ENCODE measurements around the gene SPINT2.

DNA sequence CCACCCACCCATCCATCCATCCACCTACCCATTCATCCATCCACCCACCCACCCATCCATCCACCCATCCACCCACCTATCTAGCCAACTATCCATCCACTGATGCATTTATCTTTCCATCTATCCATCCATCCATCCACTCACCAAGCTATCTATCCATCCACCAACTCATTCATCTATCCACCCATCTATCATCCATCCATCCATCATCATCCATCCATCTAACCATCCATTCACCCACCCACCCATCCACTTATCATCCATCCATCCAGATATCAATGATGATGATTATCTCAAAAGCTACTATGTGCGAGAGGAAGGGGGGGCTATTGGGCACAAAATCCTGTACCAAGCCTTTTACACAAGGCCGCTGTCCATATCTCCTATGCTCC, 45.9 kb downstream of the SPINT2 start:
- TF ChIP-seq, protein P1, sequence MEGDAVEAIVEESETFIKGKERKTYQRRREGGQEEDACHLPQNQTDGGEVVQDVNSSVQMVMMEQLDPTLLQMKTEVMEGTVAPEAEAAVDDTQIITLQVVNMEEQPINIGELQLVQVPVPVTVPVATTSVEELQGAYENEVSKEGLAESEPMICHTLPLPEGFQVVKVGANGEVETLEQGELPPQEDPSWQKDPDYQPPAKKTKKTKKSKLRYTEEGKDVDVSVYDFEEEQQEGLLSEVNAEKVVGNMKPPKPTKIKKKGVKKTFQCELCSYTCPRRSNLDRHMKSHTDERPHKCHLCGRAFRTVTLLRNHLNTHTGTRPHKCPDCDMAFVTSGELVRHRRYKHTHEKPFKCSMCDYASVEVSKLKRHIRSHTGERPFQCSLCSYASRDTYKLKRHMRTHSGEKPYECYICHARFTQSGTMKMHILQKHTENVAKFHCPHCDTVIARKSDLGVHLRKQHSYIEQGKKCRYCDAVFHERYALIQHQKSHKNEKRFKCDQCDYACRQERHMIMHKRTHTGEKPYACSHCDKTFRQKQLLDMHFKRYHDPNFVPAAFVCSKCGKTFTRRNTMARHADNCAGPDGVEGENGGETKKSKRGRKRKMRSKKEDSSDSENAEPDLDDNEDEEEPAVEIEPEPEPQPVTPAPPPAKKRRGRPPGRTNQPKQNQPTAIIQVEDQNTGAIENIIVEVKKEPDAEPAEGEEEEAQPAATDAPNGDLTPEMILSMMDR (IDR thresholded peaks at IDR 0.05) = no peak
- TF ChIP-seq POLR2A (IDR thresholded peaks at IDR 0.05) = no peak
